Tracheal epithelial cell (primary cell): ENCODE results near the gene SLC6A4. TPM values are rescaled to one million over a fixed set of nuclear protein-coding genes. Genes with fewer than 3 reads are reported as not detected.

Experiments
- total RNA-seq: library from RNA; depleted of rRNA; stranded (reverse); fragments of >200 nt; gene quantifications from 2 replicates; pipeline ENCODE4 v1.2.1, GENCODE V29; 2014

SLC6A4 gene
- total RNA-seq: not detected in 2 replicates

DNA sequence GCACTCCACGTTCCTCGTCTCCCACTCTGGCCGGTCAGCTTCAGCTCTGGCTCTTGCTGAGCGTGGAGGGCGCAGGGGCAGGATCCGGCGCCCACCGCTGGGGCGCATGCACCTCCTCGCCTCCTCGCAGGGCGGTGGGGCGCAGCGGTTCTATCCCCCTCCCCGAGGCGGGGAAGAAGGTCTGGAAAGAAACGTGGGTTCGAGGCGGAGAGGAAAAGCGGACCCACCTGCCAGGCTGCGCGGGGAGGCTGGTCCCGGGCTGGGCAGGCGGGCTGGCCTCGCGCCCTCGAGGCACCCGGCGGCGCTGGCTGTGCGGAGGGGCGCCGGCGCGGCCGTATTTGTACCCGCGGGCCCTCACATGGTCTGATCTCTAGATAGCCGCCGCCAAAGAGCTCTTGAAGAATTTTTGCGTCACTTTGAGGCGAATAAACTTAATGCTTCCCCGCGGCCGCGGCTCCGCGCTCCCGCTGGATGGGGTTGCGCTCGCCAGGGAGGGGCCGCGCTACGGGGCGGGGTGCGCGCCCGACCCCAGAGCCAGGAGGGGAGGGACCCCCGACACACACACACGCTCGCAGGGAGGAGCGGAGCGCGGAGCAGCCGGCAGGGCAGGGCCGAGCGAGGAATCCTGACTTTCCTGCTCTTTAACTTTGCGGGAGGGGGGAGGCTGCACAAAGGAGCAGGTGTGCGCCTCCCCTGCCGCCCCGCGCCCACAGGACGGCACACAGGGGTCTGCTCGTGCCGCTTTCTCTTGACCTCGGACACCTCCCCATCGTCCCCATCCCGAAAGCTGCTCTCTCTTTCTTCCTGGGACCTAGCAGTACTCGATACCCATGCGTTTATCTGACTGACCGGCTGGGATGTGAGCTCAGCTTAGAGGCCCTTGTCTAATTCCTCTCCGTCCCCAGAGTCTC is at the start of gene SLC6A4:
SLC6A4 (minus strand) TSS at position 312 of the 911 bp plus-strand sequence. CDS start 13,739 bp downstream, outside the sequence.

Other genes starting within 250 kb of the SLC6A4 start
- 3.1 and 7.0 TPM in 2 replicates for gene NSRP1, start 118.9 kb downstream of the SLC6A4 start, total RNA-seq
- 13.3 and 14.5 TPM in 2 replicates for gene BLMH, start 56.2 kb upstream of the SLC6A4 start, total RNA-seq
- not detected in 2 replicates for gene TMIGD1, start 98.4 kb upstream of the SLC6A4 start, total RNA-seq
- gene CPD, start 143.2 kb upstream of the SLC6A4 start, total RNA-seq: 219 and 414 TPM in 2 replicates
- gene GOSR1, start 241.7 kb upstream of the SLC6A4 start, total RNA-seq: 18.5 and 27.5 TPM in 2 replicates